NCI-H128 (cell line): ENCODE data around the gene GGTLC2.

Source experiments
- DNase-seq: peaks from one replicate; lab custom pipeline; 2025; ENCODE audit not compliant: unreplicated experiment; lab: John Stamatoyannopoulos, UW

GGTLC2 gene

DNA sequence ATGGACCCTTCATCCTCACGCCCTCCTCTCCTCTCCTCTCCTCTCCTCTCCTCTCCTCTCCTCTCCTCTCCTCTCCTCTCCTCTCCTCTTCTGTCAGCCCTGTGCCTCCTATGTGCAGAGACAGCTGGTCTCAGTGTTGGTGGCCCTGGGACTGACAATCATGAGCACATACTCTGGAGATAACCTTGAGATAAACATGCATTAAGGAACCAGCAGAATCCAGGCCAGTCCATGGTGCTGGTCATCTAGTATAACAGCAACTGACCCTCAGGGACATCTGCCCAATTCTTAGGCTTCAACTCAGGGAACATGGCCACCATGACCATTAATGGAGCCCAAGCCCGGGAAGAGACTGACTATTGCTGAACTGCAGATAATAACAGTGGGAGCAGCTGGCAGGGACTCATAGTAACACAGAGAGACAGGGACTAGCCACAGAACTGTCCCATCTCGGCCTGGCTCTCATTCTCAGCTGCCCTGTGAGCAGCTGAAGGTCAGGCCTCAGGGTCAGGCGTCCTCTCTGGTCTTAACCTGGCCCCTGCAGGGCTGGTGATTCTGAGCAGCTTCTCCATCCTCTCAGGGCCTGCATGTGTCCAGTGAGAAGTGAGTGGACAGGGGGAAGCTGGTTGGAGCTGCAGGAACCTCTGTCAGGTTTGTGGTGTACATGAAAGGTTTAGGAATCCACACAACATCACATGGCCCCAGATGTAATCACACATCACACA, 45.4 kb downstream of the GGTLC2 start:
- DNase-seq, result no peak

DNA sequence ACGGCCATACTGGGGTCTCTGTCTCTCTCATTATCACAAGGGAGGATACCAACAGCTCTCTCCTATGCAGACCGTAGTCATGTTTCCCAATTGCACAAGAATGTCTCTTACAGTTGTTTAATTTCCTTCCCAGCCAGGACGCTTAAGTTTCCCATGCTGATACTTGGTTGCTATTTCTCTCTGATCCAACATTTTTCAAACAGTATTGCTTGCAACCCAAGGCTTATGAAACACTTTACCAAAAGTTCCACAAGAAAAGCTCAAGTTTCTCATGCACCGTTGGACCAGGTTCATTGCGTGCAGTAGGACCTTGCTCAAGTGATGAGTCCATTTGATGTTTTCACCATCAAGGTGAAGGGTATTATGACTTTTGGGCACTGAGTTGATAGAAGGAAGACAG, 46.6 kb downstream of the GGTLC2 start:
- no peak for DNase-seq

DNA sequence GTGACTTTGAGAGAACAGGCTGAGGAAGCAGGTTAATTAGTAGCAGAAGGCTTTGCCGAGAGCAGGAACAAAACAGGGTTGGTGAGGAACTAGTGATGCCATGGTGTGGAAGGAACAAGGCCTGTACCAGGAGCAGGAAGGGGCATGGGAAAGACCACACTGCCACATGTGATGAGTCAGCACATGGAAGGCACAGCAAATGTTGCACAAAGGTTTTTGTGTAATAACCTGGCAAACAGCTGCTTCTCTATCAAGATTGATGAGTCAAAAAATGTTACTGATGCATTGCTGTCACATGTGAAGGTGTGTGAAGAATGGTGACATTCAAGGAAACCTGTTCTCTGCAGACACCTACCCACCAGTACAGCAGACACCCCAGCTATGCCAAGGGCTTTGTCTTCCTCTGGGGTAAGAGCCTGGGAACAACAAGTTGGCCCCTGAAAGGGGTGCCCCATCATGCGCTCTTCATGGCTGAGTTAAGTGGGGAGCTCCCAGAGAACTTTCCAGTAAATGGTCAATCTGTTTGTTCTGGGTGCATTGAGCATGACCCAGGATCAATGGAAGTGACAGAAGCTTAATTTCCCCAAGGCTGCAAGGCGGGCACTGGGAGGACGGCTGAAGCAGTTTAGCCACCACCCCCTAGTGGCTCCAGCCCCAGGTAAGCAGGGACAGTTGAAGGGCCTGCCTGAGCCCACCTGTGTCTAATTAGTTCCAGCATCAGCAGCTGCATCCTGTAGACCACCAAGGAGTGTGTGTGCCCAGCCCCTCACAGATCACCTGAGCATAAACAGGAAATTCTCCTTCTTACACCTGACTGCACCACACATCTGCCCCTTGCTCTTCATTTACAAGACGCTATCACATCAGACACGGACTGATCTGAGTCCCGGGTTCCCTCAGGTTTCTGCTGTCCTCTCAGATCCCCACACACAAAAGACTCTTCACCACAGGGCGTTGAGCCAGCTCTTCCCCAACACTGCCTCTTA, 47.6 kb downstream of the GGTLC2 start:
- no peak for DNase-seq

DNA sequence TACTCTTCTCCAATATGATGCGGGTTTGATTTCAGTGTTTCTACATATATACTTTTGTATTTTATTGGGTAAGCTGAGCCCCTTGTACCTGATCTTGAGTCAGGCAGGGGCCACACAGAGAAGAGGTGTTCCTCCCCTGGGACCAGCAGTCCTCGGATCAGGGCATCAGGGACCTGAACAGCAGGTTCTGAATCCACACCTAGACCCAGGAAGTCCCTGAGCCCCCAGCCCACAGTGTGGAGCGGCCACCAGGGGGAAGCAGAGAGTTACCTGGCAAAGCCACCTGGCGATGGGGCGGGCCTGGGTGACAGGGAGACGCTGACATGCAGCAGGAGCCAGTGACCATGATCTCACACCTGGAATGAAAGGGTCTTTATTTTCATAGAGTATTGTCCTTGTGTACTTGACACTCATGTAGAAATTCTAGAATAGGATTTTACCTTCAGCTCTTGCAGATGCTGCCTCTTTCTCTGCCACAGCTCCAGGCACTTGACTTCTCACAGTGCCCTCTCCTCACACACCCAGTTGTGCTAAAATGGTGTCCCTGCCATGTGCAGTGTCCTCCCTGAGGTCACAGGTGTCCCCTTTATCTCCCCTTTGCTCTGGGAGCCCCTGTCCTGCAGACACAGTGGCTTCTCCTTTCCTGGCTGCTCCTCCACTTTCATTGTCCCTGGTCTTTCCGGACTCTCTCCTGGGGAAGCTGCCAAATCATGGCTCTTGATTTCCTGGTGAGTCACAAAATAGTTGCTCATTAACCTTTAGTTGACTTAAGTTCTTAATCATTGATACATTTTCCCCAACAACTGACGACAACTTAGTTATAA, 48.5 kb downstream of the GGTLC2 start:
- peak; percentile 8 for DNase-seq

DNA sequence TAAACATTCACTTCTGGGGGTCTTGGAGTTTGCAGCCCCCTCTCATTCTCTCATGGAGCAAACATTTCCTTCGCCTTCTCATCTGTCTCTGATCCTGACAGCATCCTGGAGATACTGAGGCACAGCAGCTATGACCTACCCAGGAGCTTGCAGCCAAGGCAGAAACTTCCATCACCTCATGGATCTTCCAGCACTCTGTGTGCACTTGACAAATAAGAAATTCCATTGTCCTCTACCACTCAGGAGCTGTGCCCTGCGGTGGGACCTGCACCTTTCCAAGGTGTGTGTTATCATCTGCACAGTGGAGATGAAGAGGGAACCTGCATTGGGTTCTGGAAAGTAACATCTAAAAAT, 49.1 kb downstream of the GGTLC2 start:
- DNase-seq, result no peak

GRCh38 chr22:22694106-22694505, 49.7 kb downstream of the GGTLC2 start:
- no peak for DNase-seq

DNA sequence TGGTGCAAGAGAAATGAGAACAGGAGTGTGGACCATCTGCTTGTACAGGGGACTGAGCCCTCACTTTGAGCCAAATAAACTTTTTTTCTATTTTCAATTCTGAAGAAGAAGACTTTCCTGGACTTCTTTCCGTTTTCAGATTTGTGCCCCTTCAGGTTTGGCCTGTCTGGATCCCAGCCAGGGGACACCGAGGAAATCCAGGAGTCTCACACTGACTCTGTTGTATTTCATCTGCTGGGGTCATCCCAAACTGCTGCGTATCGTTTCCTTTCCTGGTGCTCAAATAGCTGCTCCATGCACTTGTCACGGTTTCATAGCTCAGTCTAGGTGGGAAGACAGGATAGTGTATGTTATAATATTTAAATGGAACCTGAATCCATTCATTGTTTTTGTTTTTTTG, 51.7 kb downstream of the GGTLC2 start:
- DNase-seq, result no peak
